HG03039 (cell line): ENCODE measurements around the gene AQP1.

Source experiments
- ATAC-seq: cut with Tn5 transposase; IDR thresholded peaks from one replicate; pipeline ENCODE4 v1.9.1; 2021; ENCODE audit warnings: mild to moderate bottlenecking, moderate library complexity; ENCODE audit not compliant: unreplicated experiment

Gene AQP1

GRCh38 chr7:30918676-30919075 lies 7.0 kb downstream of the AQP1 start:
- ATAC-seq: no peak

DNA sequence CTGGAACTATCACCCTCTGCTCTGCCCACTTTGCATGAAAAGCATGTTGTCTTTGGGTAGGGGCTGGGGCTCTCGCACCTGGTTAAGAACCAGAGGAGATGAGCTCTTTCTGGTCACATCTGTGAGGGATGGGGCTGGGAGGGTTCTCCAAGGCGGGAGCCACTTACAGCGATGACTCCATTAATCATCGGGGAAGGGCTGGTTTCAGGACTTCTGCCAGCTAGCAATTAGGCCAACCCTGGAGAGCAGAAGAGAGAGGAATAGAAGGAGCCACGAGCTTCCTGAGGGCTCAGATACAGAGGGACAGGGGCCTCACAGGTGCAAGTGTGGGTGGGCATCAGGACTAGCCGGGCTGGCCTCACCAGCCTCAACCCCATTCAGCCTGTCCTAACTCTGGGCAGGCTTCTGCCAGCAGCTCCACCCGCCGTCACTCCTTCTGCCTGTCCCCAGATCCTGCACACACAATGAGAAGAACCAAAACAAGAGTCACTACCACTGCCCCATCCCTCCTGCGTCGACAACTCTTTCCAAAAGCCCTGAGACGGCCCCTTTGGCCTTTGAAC lies 8.4 kb downstream of the AQP1 start:
- no peak for ATAC-seq

GRCh38 chr7:30920584-30921539 lies 9.2 kb downstream of the AQP1 start:
- no peak for ATAC-seq

DNA sequence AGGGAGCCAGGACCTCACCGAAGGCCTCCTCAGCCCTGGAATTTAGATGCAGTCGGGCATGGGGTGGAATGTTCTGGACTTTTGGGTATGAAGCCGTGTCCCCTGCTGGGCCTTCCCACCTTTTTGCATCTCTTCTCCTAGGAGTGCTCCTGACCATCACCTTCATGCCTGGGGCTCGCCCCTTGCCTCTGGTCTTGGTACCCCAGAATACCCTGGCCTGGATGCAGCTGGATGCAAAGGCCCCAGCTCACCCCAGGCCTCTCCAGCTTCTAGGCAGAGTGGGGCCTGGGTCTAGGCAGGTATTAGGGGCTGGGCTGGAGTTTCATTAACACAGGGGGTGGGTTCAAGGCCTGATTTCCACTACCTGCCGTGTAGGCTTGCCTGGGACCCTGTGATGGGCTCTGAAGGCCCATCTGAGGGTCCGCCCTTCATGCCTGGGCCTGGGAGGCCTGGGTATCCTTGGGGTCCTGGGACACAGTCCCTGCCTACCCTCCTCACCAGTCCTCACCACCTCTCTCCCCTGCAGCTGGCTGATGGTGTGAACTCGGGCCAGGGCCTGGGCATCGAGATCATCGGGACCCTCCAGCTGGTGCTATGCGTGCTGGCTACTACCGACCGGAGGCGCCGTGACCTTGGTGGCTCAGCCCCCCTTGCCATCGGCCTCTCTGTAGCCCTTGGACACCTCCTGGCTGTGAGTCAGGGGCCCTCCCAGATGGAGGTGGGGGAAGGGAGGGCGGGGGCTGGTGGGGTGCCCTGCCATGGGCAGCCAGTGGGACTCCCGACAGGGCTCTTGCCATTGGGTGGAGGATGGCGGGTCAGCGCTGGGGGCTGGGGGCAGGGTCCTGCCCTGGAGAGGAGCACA lies 10.1 kb downstream of the AQP1 start:
- no peak for ATAC-seq

GRCh38 chr7:30922596-30922995 lies 10.9 kb downstream of the AQP1 start:
- ATAC-seq: no peak

- ATAC-seq: no peak
Measured at GRCh38 chr7:30923009-30923773, 11.5 kb downstream of the AQP1 start.

DNA sequence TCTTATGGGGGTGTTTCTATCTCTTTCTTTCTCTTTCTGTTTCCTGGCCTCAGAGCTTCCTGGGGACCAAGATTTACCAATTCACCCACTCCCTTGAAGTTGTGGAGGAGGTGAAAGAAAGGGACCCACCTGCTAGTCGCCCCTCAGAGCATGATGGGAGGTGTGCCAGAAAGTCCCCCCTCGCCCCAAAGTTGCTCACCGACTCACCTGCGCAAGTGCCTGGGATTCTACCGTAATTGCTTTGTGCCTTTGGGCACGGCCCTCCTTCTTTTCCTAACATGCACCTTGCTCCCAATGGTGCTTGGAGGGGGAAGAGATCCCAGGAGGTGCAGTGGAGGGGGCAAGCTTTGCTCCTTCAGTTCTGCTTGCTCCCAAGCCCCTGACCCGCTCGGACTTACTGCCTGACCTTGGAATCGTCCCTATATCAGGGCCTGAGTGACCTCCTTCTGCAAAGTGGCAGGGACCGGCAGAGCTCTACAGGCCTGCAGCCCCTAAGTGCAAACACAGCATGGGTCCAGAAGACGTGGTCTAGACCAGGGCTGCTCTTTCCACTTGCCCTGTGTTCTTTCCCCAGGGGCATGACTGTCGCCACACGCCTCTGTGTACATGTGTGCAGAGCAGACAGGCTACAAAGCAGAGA lies 12.2 kb downstream of the AQP1 start:
- no peak for ATAC-seq

GRCh38 chr7:30924624-30925023 lies 13.0 kb downstream of the AQP1 start:
- no peak for ATAC-seq

GRCh38 chr7:30925117-30925516 lies 13.5 kb downstream of the AQP1 start:
- ATAC-seq: no peak

DNA sequence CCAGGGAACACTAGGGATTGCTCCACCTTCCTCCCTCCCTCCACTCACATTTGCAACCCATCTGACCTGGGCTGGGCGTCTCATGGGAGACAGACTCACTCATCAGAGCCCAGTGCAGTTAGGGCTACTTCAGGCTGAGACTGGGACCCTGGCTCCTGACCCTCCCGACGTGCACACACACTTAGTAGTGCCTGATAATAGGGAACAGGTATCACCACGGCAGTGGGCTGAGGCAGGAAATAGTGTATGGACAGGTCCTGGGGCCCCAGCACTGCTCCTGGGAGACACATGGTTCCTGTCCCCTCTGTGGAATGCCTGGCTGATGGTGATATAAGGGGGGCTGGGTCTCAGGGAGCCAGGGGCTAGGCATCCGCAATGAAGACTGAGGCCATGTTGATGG lies 14.3 kb downstream of the AQP1 start:
- no peak for ATAC-seq

DNA sequence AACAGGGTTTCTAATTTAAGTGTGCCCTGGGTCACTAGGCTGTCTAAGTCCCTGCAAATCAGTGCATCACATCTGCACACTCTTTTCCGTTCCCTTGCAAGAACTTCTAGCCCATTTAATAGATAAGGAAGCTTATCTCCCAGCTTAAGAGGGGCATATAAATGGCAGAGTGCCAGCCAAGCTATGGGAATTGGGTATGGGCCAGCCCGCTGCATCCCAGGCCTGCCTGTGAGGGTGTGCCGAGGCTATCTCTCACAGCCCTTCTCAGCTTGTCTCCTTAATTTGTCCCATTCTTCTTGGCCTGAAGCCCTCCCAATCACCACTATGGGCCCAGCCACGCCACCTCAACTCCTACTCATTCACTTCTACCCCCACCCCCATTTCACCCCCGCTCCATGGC lies 14.7 kb downstream of the AQP1 start:
- ATAC-seq: no peak

GRCh38 chr7:30927040-30927439 lies 15.4 kb downstream of the AQP1 start:
- no peak for ATAC-seq

DNA sequence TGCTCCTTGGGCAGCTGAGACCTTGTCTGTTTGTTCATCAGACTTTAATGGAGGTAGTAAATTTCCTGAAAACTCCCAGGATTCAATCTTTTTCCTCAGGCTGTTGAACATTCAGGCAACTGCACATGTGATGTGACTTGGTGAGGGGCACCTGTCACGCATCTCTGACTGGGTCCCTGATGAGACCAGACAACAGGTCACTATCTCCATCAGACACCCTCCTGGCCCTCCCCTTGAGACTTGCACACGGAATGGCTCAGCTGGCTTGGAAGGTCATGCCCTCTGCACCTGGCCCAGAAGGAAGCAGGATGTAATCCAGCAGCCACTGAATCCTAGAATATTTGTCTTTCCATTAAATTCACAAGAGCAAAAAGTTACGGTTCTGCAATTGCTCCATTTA lies 15.9 kb downstream of the AQP1 start:
- no peak for ATAC-seq

DNA sequence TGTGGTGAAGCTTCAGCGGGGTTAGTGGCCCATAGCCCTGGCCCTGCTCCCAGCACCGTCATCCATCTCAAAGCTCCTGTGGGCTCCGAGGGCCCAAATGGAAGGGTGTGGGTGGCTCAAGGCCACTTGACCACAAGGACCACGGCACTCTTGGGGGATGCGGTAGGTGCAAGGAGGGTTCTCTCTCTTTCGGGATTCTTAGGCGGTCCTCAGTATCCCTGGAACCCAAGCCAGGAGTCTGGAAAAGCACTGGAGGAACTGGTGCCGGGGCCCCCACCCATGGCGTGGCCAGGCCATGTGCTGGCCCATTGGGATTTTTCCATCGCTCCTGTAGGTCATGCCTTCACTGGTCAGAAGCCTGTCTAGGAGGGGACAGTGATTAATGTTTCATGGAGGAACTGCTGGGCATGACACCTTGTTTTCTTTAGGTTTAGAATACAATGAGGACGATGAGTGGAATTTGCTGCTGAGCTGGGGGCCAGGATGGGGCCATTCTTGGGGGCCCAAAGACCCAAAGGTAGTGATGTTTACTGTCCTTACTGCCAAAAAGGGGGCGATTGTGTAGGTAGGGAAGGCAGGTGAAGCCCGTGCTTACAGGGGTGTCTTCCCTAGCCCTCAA lies 16.7 kb downstream of the AQP1 start:
- no peak for ATAC-seq

DNA sequence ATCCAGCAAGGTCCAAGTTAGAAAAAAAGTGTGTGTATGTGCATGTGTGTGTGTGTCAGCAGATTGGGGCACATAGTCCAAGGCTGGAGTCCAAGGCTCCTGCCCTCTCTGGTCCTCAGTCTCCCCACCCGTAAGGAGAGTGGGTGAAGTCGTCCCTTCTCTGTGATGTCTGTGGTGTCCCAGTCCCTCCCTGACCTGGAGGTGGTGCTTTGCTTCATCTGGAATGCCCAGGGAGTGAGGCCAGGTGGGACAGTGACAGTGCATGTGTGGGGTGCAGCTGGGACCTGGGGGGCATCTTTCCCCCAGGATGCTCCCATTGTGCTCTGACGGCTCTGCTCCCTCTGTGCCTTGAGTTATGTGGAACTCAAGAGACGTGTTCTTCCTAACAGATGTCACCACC lies 18.0 kb downstream of the AQP1 start:
- no peak for ATAC-seq

DNA sequence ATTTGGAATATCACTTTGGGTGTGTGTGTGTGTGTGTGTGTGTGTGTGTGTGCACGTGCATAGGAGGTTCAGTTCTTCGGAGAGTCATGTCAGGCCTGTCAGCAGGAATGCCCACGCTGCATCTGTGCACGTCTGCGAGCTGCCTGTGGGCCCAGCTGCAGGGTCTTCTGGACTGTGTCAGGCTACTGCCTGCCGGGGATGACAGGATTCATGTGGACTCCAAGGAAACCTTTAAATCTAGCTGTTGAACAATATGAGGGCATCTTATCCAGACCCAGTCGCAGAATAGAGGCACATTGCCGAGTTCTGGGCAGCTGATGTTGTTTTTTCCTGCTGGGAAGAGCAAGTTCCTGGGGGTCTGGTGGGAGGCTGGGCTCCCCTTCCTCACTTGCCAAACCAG lies 19.0 kb downstream of the AQP1 start:
- ATAC-seq: no peak

GRCh38 chr7:30931161-30931928 lies 19.7 kb downstream of the AQP1 start:
- ATAC-seq: no peak

GRCh38 chr7:30931929-30932540 lies 20.4 kb downstream of the AQP1 start:
- no peak for ATAC-seq

GRCh38 chr7:30932562-30932961 lies 20.9 kb downstream of the AQP1 start:
- no peak for ATAC-seq
